Activated naive CD8-positive, alpha-beta T cell treated with anti-CD3 and anti-CD28 coated beads for 36 hours (primary cell): ENCODE measurements around the gene HES7. TPM values are rescaled to one million over a fixed set of nuclear protein-coding genes. Genes with fewer than 3 reads are reported as not detected.

Source experiments
- DNase-seq: peaks from one replicate; pipeline ENCODE4 v3.0.0; 2021
- H3K27ac Mint-ChIP-seq: one replicate; pipeline ENCODE4 v1.8.0; 2022; ENCODE audit warnings: mild to moderate bottlenecking, moderate library complexity, mixed read lengths
- H3K27me3 Mint-ChIP-seq: one replicate; pipeline ENCODE4 v1.8.0; 2022; ENCODE audit warnings: mild to moderate bottlenecking, mixed read lengths
- H3K36me3 Mint-ChIP-seq: one replicate; pipeline ENCODE4 v1.8.0; 2021; ENCODE audit warnings: mild to moderate bottlenecking, mixed read lengths
- H3K4me1 Mint-ChIP-seq: one replicate; pipeline ENCODE4 v1.8.0; 2021; ENCODE audit warnings: mixed read lengths
- H3K4me3 Mint-ChIP-seq: one replicate; pipeline ENCODE4 v1.8.0; 2022; ENCODE audit warnings: mild to moderate bottlenecking, moderate library complexity, mixed read lengths
- H3K9me3 Mint-ChIP-seq: one replicate; pipeline ENCODE4 v1.8.0; 2022; ENCODE audit warnings: mixed read lengths
- total RNA-seq, 2 experiments: library from RNA; stranded (reverse); gene quantifications; one replicate each; pipeline ENCODE4 v1.2.3, GENCODE V29; 2021

HES7 gene
- total RNA-seq, 2 experiments from 2014 or later: 1.9 to 2.0 TPM

- H3K27me3 Mint-ChIP-seq: peaks cover 58% of the 10 kb centered on the region
- peaks cover 5% of the 10 kb centered on the region for H3K9me3 Mint-ChIP-seq
Observed at GRCh38 chr17:8124350-8125153, 646 bp upstream of the HES7 start.

GRCh38 chr17:8122924-8123694, 797 bp downstream of the HES7 start:
- Mint-ChIP-seq H3K27ac (peak overlapping the region; percentile 20), H3K9me3 (peaks cover 7% of the 10 kb centered on the region), H3K4me1 (peaks cover 67% of the 10 kb centered on the region), H3K36me3 (peaks cover 13% of the 10 kb centered on the region), H3K27me3 (peaks cover 68% of the 10 kb centered on the region), H3K4me3 (peak overlapping the region; percentile 85)
- DNase-seq: peak; percentile 63

More at GRCh38 chr17:8124350-8125153, 646 bp upstream of the HES7 start:
- Mint-ChIP-seq H3K27ac (peak overlapping the region; percentile 69), H3K4me1 (peaks cover 56% of the 10 kb centered on the region), H3K4me3 (peak overlapping the region; percentile 85), H3K36me3 (peaks cover 10% of the 10 kb centered on the region)
- no peak for DNase-seq

GRCh38 chr17:8122422-8122923, 1.4 kb downstream of the HES7 start:
- peaks cover 13% of the 10 kb centered on the region for H3K36me3 Mint-ChIP-seq
- no peak for DNase-seq
- H3K4me1 Mint-ChIP-seq: peaks cover 73% of the 10 kb centered on the region
- H3K27ac Mint-ChIP-seq: no peak overlapping the region
- peaks cover 7% of the 10 kb centered on the region for H3K9me3 Mint-ChIP-seq
- H3K4me3 Mint-ChIP-seq: peak overlapping the region; percentile 85
- H3K27me3 Mint-ChIP-seq: peaks cover 74% of the 10 kb centered on the region

GRCh38 chr17:8121681-8122421, 2.1 kb downstream of the HES7 start:
- peaks cover 69% of the 10 kb centered on the region for H3K4me1 Mint-ChIP-seq
- peaks cover 7% of the 10 kb centered on the region for H3K9me3 Mint-ChIP-seq
- peak overlapping the region; percentile 85 for H3K4me3 Mint-ChIP-seq
- peak; percentile 79 for DNase-seq
- H3K36me3 Mint-ChIP-seq: peaks cover 13% of the 10 kb centered on the region
- H3K27ac Mint-ChIP-seq: no peak overlapping the region
- H3K27me3 Mint-ChIP-seq: peaks cover 71% of the 10 kb centered on the region

- no peak overlapping the region for H3K27ac Mint-ChIP-seq
- peaks cover 65% of the 10 kb centered on the region for H3K4me1 Mint-ChIP-seq
- H3K9me3 Mint-ChIP-seq: peaks cover 7% of the 10 kb centered on the region
- peaks cover 73% of the 10 kb centered on the region for H3K27me3 Mint-ChIP-seq
- H3K4me3 Mint-ChIP-seq: peak overlapping the region; percentile 88
- peaks cover 13% of the 10 kb centered on the region for H3K36me3 Mint-ChIP-seq
- no peak for DNase-seq
Observed at GRCh38 chr17:8121407-8121680, 2.6 kb downstream of the HES7 start.

- Mint-ChIP-seq H3K27ac (peak overlapping the region; percentile 97), H3K4me1 (peaks cover 65% of the 10 kb centered on the region), H3K4me3 (peak overlapping the region; percentile 88), H3K36me3 (peaks cover 13% of the 10 kb centered on the region), H3K27me3 (peaks cover 74% of the 10 kb centered on the region), H3K9me3 (peaks cover 7% of the 10 kb centered on the region)
- peak; percentile 76 for DNase-seq
Observed at GRCh38 chr17:8120520-8121406, 3.1 kb downstream of the HES7 start.

- Mint-ChIP-seq H3K36me3 (peaks cover 9% of the 10 kb centered on the region), H3K27me3 (peaks cover 74% of the 10 kb centered on the region), H3K4me1 (peaks cover 58% of the 10 kb centered on the region), H3K4me3 (peak overlapping the region; percentile 88), H3K9me3 (peaks cover 5% of the 10 kb centered on the region), H3K27ac (peak overlapping the region; percentile 97)
- DNase-seq: peak; percentile 90
Observed at GRCh38 chr17:8119581-8120519, 4.1 kb downstream of the HES7 start.

GRCh38 chr17:8118769-8119580, 4.9 kb downstream of the HES7 start:
- H3K9me3 Mint-ChIP-seq: peaks cover 5% of the 10 kb centered on the region
- H3K4me1 Mint-ChIP-seq: peaks cover 49% of the 10 kb centered on the region
- H3K4me3 Mint-ChIP-seq: peak overlapping the region; percentile 88
- peaks cover 73% of the 10 kb centered on the region for H3K27me3 Mint-ChIP-seq
- H3K27ac Mint-ChIP-seq: peak overlapping the region; percentile 91
- peaks cover 9% of the 10 kb centered on the region for H3K36me3 Mint-ChIP-seq
- peak; percentile 89 for DNase-seq

GRCh38 chr17:8117980-8118768, 5.7 kb downstream of the HES7 start, which contains the start of gene ALOXE3:
TSS of gene ALOXE3 (minus strand) at chr17:8118514. CDS start at chr17:8117990, 524 bp downstream.
- H3K36me3 Mint-ChIP-seq: peaks cover 9% of the 10 kb centered on the region
- H3K4me1 Mint-ChIP-seq: peaks cover 43% of the 10 kb centered on the region
- peaks cover 72% of the 10 kb centered on the region for H3K27me3 Mint-ChIP-seq

GRCh38 chr17:8117367-8117979, 6.4 kb downstream of the HES7 start:
- Mint-ChIP-seq H3K9me3 (peaks cover 5% of the 10 kb centered on the region), H3K4me3 (peak overlapping the region; percentile 88), H3K36me3 (peaks cover 9% of the 10 kb centered on the region), H3K27ac (no peak overlapping the region), H3K27me3 (peaks cover 72% of the 10 kb centered on the region), H3K4me1 (peaks cover 38% of the 10 kb centered on the region)
- DNase-seq: no peak

More at GRCh38 chr17:8117980-8118768, 5.7 kb downstream of the HES7 start, which contains the start of gene ALOXE3:
- Mint-ChIP-seq H3K27ac (peak within 1 kb of the TSS; percentile 91), H3K4me3 (peak within 1 kb of the TSS; percentile 88), H3K9me3 (peaks cover 5% of the 10 kb centered on the region)
- no peak for DNase-seq

GRCh38 chr17:8116776-8117175, 7.1 kb downstream of the HES7 start:
- DNase-seq: no peak
- Mint-ChIP-seq H3K36me3 (peaks cover 9% of the 10 kb centered on the region), H3K27me3 (peaks cover 70% of the 10 kb centered on the region), H3K27ac (no peak overlapping the region), H3K9me3 (peaks cover 5% of the 10 kb centered on the region), H3K4me3 (no peak overlapping the region), H3K4me1 (peaks cover 34% of the 10 kb centered on the region)
